K562 (cell line): Measurements from ENCODE around the gene LYPLA2. TPM values are rescaled to one million over a fixed set of nuclear protein-coding genes. Genes with fewer than 3 reads are reported as not detected.

Experiments used
- ATAC-seq: fragments of 200-7000 bp; cut with Tn5 transposase; 3 replicates; pipeline ENCODE4 v1.9.1; 2020; ENCODE audit warnings: moderate library complexity
- BruUV-seq: library from RNA; stranded (reverse); fragments of 400-500 nt; replicated peaks from 2 replicates; lab custom pipeline; 2021; lab: Mats Ljungman, UMichigan
- CTCF ChIA-PET: fragments of 300-600 bp; formaldehyde crosslinking; extraction: SDS; loops from one replicate; lab custom pipeline; 2021; ENCODE audit warnings: low intra/inter-chr PET ratio; lab: Yijun Ruan, JAX
- POLR2A ChIA-PET: fragments of 300-600, 350-650 bp; sonication (Branson Sonifier 250); formaldehyde crosslinking; extraction: SDS; loops from one replicate; lab custom pipeline; 2021; ENCODE audit warnings: antibody characterized with exemption, inconsistent platforms; lab: Yijun Ruan, JAX
- DNase-seq, 4 experiments: peaks; one replicate each; pipeline versions ENCODE4 v3.0.0 to v3.0.0-alpha.2; 2011 to 2018; ENCODE audit warnings: low spot score in 3 of 4, mixed read lengths in 3 of 4; ENCODE audit errors: extremely low read depth in 1 of 4
- FAIRE-seq: peaks from 2 replicates; lab custom pipeline; 2011; peaks lifted over from hg19 to GRCh38; lab: Jason Lieb, UNC
- H2AFZ ChIP-seq: 2 replicates; pipeline ENCODE4 v1.6.0; 2011; ENCODE audit warnings: low read depth, low read length, control low read depth, inconsistent platforms
- H3K27ac ChIP-seq: fragments of 200-600 bp; 3 replicates; pipeline ENCODE4 v1.8.0; 2011; ENCODE audit warnings: low read depth, mild to moderate bottlenecking, control low read depth, inconsistent platforms, low read length, moderate library complexity, mixed read lengths; ENCODE audit errors: extremely low read depth
- H3K27me3 ChIP-seq, 2 experiments: fragments of 300-600 bp in 1 of 2; 2 replicates in 1 of 2; 3 replicates in 1 of 2; pipeline versions ENCODE4 v1.6.0 to v1.8.0; 2011; ENCODE audit warnings: inconsistent platforms in 2 of 2, low read length in 2 of 2, mild to moderate bottlenecking in 1 of 2, mixed read lengths in 1 of 2, moderate library complexity in 1 of 2; ENCODE audit not compliant: control insufficient read depth in 2 of 2, insufficient read depth in 2 of 2
- H3K36me3 ChIP-seq: fragments of 300-600 bp; 3 replicates; pipeline ENCODE4 v1.8.0; 2011; ENCODE audit warnings: mild to moderate bottlenecking, low read length, inconsistent platforms; ENCODE audit not compliant: control insufficient read depth, insufficient read depth
- H3K4me1 ChIP-seq, 2 experiments: fragments of 200-600 bp in 1 of 2; replicated peaks in 1 of 2; 2 replicates in 1 of 2; 3 replicates in 1 of 2; pipeline versions ENCODE4 v1.5.1 to v1.8.0; 2011; ENCODE audit warnings: inconsistent platforms in 2 of 2, low read length in 2 of 2, mild to moderate bottlenecking in 1 of 2, mixed read lengths in 1 of 2, moderate library complexity in 1 of 2; ENCODE audit not compliant: control insufficient read depth in 2 of 2, insufficient read depth in 2 of 2
- H3K4me2 ChIP-seq: 2 replicates; pipeline ENCODE4 v1.6.1; 2011; ENCODE audit warnings: low read length, control low read depth, inconsistent platforms, mixed read lengths; ENCODE audit not compliant: insufficient read depth
- H3K4me3 ChIP-seq: fragments of 200-600 bp; sonication (generic), shearing (Covaris generic); 2 replicates; pipeline ENCODE4 v1.5.1; 2016; ENCODE audit warnings: control low read depth, inconsistent platforms
- H3K79me2 ChIP-seq: fragments of 200-600 bp; 3 replicates; pipeline ENCODE4 v1.8.0; 2011; ENCODE audit warnings: low read length, inconsistent platforms; ENCODE audit not compliant: control insufficient read depth, insufficient read depth
- H3K9ac ChIP-seq, 2 experiments: 2 replicates each; pipeline versions ENCODE4 v1.6.0 to v1.6.1; 2011; ENCODE audit warnings: low read depth in 2 of 2, low read length in 2 of 2, control low read depth in 1 of 2, inconsistent platforms in 1 of 2, mild to moderate bottlenecking in 1 of 2, mixed read lengths in 1 of 2; ENCODE audit not compliant: insufficient read depth in 1 of 2
- H3K9me1 ChIP-seq: one replicate; pipeline ENCODE4 v1.6.0; 2011; ENCODE audit warnings: inconsistent platforms, mild to moderate bottlenecking, low read length, moderate library complexity; ENCODE audit not compliant: control insufficient read depth, insufficient read depth
- H3K9me3 ChIP-seq: replicated peaks from 2 replicates; pipeline ENCODE4 v1.5.1; 2011; ENCODE audit warnings: low read depth, low read length, inconsistent platforms; ENCODE audit not compliant: control insufficient read depth, insufficient read depth
- H4K20me1 ChIP-seq: replicated peaks from 2 replicates; pipeline ENCODE4 v1.6.1; 2011; ENCODE audit warnings: low read length, inconsistent platforms, mixed read lengths; ENCODE audit not compliant: control insufficient read depth, insufficient read depth
- DPF2 ChIP-seq: fragments of 450-650 bp; IDR thresholded peaks from 2 replicates; pipeline ENCODE4 v1.6.1; 2016
- OTX1 ChIP-seq: fragments of 450-650 bp; formaldehyde crosslinking; IDR thresholded peaks from 2 replicates; pipeline ENCODE4 v1.4.0; 2022; ENCODE audit warnings: mild to moderate bottlenecking
- PHF8 ChIP-seq: fragments of 200-600 bp; sonication (generic); IDR thresholded peaks from 2 replicates; pipeline ENCODE4 v1.6.1; 2012; ENCODE audit warnings: mixed run types, mild to moderate bottlenecking, inconsistent platforms, low read length, moderate library complexity, borderline replicate concordance
- RBM14 ChIP-seq: fragments of 200-400 bp; formaldehyde crosslinking; IDR thresholded peaks from 2 replicates; pipeline ENCODE4 v1.6.1; 2018; ENCODE audit warnings: low read depth, mild to moderate bottlenecking, low read length, moderate library complexity, borderline replicate concordance; ENCODE audit not compliant: insufficient read depth
- SMC3 ChIP-seq: conservative IDR thresholded peaks from 2 replicates; pipeline ENCODE4 v1.6.1; 2011; ENCODE audit warnings: low read depth, low read length, improper control_type of control experiment; ENCODE audit not compliant: insufficient read depth
- ZBTB17 ChIP-seq: fragments of 450-650 bp; formaldehyde crosslinking; IDR thresholded peaks from 2 replicates; pipeline ENCODE4 v1.4.0; 2020; ENCODE audit warnings: mild to moderate bottlenecking
- ZFPM2 ChIP-seq: fragments of 250-450 bp; sonication (Bioruptor Pico); IDR thresholded peaks from 2 replicates; pipeline ENCODE4 v1.5.1; 2022; ENCODE audit warnings: mild to moderate bottlenecking
- ZNF263 ChIP-seq: sonication (generic); formaldehyde crosslinking; IDR thresholded peaks from 2 replicates; pipeline ENCODE4 v1.8.0; 2022; ENCODE audit warnings: mild to moderate bottlenecking, missing genetic modification reagents, borderline replicate concordance
- WGBS: fragments of 100-300 bp; shearing (Covaris generic); methylation state at CpG from one replicate; pipeline ENCODE4 v1.1.6; 2016; ENCODE audit warnings: low coverage, mixed read lengths; ENCODE audit not compliant: insufficient coverage; ENCODE audit errors: missing lambda C conversion rate; 5-methylcytosine and 5-hydroxymethylcytosine counted together
- in situ Hi-C: fragments of 300-500 bp; cut with MboI; formaldehyde crosslinking; loops from 4 replicates; pipeline ENCODE4 v1.15.0; 2018; ENCODE audit warnings: inconsistent platforms, mixed read lengths
- intact Hi-C: fragments of 100-400 bp; cut with micrococcal nuclease; formaldehyde crosslinking; loops from 2 replicates; pipeline ENCODE4 v1.14.2; 2022
- polyA plus RNA-seq, 8 experiments: library from polyadenylated mRNA; depleted of rRNA in 4 of 8; stranded (reverse) in 5 of 8; unstranded in 3 of 8; fragments of >200 nt; fragmentation: Nextera tagmentation in 2 of 8; fragmentation: Illumina TruSeq in 1 of 8; extraction: Ambion mirVana in 2 of 8; extraction: Trizol in 1 of 8; gene quantifications; 2 replicates each; pipeline versions ENCODE4 v1.2.1 to v1.2.3, GENCODE V29; 2011 to 2014; ENCODE audit warnings: inconsistent platforms in 1 of 8, missing spikeins in 1 of 8
- total RNA-seq, 7 experiments: library from RNA; depleted of rRNA in 6 of 7; stranded (reverse); fragments of >200 nt in 6 of 7; fragmentation: Illumina TruSeq in 2 of 7; extraction: Trizol in 2 of 7; gene quantifications; 2 replicates each; pipeline versions ENCODE4 v1.2.1 to v1.2.3, GENCODE V29; 2011 to 2021; ENCODE audit warnings: low replicate concordance in 1 of 7
- TF ChIP-seq, protein P1 (sequence below), 2 experiments: fragments of 450-650 bp; IDR thresholded peaks; 2 replicates each; pipeline ENCODE4 v1.6.1; 2016; ENCODE audit warnings: mild to moderate bottlenecking in 2 of 2, borderline replicate concordance in 1 of 2, low read depth in 1 of 2, moderate library complexity in 1 of 2
- TF ChIP-seq, protein P2 (sequence below): fragments of 450-650 bp; IDR thresholded peaks from 2 replicates; pipeline ENCODE4 v1.6.1; 2016; ENCODE audit warnings: antibody characterized with exemption
- TF ChIP-seq, protein P3 (sequence below): fragments of 250-450 bp; sonication (Bioruptor Pico); IDR thresholded peaks from 2 replicates; pipeline ENCODE4 v1.5.0; 2021

Gene LYPLA2
- total and polyA plus RNA-seq, 9 of the 15 experiments (the other 6 are each of a cell fraction or from before 2014, with no cell fraction given), result 3.9 to 128 (median 60.1) TPM

DNA sequence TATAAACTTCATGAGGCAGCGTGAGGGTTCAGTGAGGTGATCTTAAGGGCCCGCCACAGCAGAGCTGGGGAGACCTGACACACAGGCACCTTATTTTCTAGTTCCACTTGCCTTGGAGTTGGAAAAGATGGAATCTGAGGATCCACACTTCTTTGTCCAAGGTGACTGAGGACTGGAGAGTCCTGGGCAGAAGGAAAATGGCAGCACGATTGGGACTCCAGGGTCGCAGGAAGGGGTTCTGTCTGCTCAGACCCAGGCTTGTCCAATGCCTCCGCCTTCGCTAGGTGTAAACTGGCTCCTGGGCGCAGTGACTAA, 8.3 kb downstream of the LYPLA2 start:
- Histone ChIP-seq H3K27ac (peak overlapping the region; percentile 74), H2AFZ (peak overlapping the region; percentile 77; the same call in 1 of the 2 replicates), H3K9me3 (no peaks in the 10 kb centered on the region), H3K4me1 (peaks cover 21 to 52% of the 10 kb centered on the region in 2 experiments), H3K36me3 (peaks cover 49% of the 10 kb centered on the region; the same call in 2 of the 3 replicates), H3K27me3 (no peaks in the 10 kb centered on the region), H3K9ac (peak overlapping the region; percentile 93 to 98), H3K4me3 (peak overlapping the region; percentile 80), H3K9me1 (peaks cover 5% of the 10 kb centered on the region), H4K20me1 (no peaks in the 10 kb centered on the region), H3K79me2 (peaks cover 24% of the 10 kb centered on the region), H3K4me2 (peak overlapping the region; percentile 96)
- POLR2A ChIA-PET, result interaction anchor here (0.5 to 6.8 kb wide), 9 partner anchors 8 to 158 kb away, joined by 3 to 71 read pairs (median 4); partner anchors contain the start of genes LYPLA2 and PITHD1
- CTCF ChIA-PET, result no interaction called here
- FAIRE-seq, result peak; percentile 86
- in situ Hi-C loops (no loop called here), intact Hi-C loops (no loop called here)
- BruUV-seq, result no TSS peak
- no peak for DNase-seq
- no peak for ATAC-seq
- WGBS, result 32% methylated on average over 7 of the region's 7 CpGs
- TF ChIP-seq, protein P1, sequence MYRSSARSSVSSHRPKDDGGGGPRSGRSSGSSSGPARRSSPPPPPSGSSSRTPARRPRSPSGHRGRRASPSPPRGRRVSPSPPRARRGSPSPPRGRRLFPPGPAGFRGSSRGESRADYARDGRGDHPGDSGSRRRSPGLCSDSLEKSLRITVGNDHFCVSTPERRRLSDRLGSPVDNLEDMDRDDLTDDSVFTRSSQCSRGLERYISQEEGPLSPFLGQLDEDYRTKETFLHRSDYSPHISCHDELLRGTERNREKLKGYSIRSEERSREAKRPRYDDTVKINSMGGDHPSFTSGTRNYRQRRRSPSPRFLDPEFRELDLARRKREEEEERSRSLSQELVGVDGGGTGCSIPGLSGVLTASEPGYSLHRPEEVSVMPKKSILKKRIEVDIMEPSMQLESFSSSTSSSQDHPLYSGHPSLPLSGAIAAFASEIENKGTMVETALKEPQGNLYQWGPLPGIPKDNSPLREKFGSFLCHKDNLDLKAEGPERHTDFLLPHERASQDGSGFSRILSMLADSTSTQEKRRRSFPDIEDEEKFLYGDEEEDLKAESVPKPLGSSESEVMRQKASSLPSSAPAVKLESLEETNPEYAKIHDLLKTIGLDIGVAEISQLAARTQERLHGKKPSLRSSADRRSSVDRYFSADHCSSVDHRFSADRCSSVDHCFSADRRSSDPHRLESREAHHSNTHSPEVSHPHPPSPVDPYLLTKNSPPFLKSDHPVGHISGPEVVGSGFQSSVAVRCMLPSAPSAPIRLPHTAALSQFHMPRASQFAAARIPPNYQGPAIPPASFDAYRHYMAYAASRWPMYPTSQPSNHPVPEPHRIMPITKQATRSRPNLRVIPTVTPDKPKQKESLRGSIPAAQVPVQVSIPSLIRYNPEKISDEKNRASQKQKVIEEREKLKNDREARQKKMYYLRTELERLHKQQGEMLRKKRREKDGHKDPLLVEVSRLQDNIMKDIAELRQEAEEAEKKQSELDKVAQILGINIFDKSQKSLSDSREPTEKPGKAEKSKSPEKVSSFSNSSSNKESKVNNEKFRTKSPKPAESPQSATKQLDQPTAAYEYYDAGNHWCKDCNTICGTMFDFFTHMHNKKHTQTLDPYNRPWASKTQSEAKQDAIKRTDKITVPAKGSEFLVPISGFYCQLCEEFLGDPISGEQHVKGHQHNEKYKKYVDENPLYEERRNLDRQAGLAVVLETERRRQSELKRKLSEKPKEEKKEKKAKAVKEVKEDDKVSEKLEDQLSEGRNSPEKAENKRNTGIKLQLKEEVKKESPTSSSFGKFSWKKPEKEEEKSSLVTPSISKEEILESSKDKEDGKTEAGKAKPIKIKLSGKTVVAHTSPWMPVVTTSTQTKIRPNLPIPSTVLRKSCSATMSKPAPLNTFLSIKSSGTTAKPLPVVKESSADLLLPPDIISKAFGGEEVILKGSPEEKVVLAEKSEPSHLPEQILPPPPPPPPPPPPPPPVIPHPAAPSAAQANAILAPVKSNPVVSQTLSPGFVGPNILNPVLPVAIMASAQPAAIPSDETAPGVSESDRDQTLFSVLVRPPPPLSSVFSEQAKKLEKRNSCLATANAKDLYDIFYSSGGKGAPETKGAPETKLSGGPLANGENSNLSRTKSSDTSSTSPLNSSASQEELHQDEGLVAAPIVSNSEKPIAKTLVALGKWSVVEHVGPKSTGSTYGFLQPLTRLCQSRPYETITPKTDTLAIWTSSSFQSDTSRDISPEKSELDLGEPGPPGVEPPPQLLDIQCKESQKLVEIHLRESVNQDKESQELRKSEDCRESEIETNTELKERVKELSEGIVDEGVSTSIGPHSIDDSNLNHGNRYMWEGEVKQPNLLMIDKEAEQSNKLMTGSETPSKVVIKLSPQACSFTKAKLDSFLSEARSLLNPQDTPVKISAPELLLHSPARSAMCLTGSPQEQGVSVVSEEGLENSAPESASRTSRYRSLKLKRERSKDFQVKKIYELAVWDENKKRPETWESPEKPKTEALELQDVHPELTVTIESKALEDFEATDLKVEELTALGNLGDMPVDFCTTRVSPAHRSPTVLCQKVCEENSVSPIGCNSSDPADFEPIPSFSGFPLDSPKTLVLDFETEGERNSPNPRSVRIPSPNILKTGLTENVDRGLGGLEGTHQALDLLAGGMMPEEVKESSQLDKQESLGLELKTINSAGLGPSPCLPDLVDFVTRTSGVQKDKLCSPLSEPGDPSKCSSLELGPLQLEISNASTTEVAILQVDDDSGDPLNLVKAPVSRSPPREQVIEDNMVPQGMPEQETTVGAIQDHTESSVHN (IDR thresholded peaks at IDR 0.05; ENCODE audit: borderline replicate concordance in 1 of 2, low read depth in 1 of 2), result no peak
- TF ChIP-seq ZBTB17, result no peak
- TF ChIP-seq RBM14, result no peak
- no peak for TF ChIP-seq SMC3
- TF ChIP-seq, protein P2, sequence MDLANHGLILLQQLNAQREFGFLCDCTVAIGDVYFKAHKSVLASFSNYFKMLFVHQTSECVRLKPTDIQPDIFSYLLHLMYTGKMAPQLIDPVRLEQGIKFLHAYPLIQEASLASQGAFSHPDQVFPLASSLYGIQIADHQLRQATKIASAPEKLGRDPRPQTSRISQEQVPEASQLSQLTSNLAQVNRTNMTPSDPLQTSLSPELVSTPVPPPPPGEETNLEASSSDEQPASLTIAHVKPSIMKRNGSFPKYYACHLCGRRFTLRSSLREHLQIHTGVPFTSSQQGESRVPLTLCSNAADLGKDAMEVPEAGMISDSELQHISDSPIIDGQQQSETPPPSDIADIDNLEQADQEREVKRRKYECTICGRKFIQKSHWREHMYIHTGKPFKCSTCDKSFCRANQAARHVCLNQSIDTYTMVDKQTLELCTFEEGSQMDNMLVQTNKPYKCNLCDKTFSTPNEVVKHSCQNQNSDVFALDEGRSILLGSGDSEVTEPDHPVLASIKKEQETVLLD, result no peak
- TF ChIP-seq, protein P3, sequence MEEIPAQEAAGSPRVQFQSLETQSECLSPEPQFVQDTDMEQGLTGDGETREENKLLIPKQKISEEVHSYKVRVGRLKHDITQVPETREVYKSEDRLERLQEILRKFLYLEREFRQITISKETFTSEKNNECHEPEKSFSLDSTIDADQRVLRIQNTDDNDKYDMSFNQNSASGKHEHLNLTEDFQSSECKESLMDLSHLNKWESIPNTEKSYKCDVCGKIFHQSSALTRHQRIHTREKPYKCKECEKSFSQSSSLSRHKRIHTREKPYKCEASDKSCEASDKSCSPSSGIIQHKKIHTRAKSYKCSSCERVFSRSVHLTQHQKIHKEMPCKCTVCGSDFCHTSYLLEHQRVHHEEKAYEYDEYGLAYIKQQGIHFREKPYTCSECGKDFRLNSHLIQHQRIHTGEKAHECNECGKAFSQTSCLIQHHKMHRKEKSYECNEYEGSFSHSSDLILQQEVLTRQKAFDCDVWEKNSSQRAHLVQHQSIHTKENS (CRISPR knock-in tag), result no peak
- no peak for TF ChIP-seq PHF8
- TF ChIP-seq DPF2, result peak; percentile 63; the same call in 1 of the 2 replicates
- no peak for TF ChIP-seq ZFPM2 (CRISPR knock-in tag)
- peak; percentile 32; the same call in 1 of the 2 replicates for TF ChIP-seq ZNF263 (CRISPR knock-in tag)
- TF ChIP-seq OTX1 (CRISPR knock-in tag), result no peak
